Dendritic cell treated with granulocyte-macrophage colony-stimulating factor and Interleukin-4, amounts not matched to agents 40 ng/mL and 50 ng/mL, for 4 days (primary cell): ENCODE data around the gene RNF34.

Experiments
- H3K27ac Mint-ChIP-seq: one replicate; pipeline ENCODE4 v1.8.0; 2022; ENCODE audit warnings: mild to moderate bottlenecking, mixed read lengths
- H3K27me3 Mint-ChIP-seq: one replicate; pipeline ENCODE4 v1.8.0; 2022; ENCODE audit warnings: mild to moderate bottlenecking, mixed read lengths
- H3K36me3 Mint-ChIP-seq: one replicate; pipeline ENCODE4 v1.8.0; 2022; ENCODE audit warnings: low read depth, mixed read lengths
- H3K4me1 Mint-ChIP-seq: one replicate; pipeline ENCODE4 v1.8.0; 2022; ENCODE audit warnings: low read depth, mixed read lengths
- H3K4me3 Mint-ChIP-seq: one replicate; pipeline ENCODE4 v1.8.0; 2022; ENCODE audit warnings: mild to moderate bottlenecking, moderate library complexity, mixed read lengths
- H3K9me3 Mint-ChIP-seq: one replicate; pipeline ENCODE4 v1.8.0; 2022; ENCODE audit warnings: mixed read lengths
- intact Hi-C: fragments of 100-400 bp; cut with micrococcal nuclease; formaldehyde crosslinking; loops from one replicate; pipeline ENCODE4 v1.15.0; 2022

Gene RNF34

GRCh38 chr12:121452985-121453360, 53.1 kb downstream of the RNF34 start:
- Mint-ChIP-seq H3K9me3 (no peaks in the 10 kb centered on the region), H3K27me3 (no peaks in the 10 kb centered on the region), H3K4me3 (peak overlapping the region; percentile 13), H3K36me3 (peaks cover 64% of the 10 kb centered on the region), H3K27ac (peak overlapping the region; percentile 97), H3K4me1 (peaks cover 97% of the 10 kb centered on the region)
- intact Hi-C loops = loop anchor here (2.0 kb wide), 1 partner anchor 14 kb away; no protein-coding TSS in a partner anchor

- Mint-ChIP-seq H3K36me3 (peaks cover 59% of the 10 kb centered on the region), H3K4me1 (peaks cover 95% of the 10 kb centered on the region)
- intact Hi-C loops = loop anchor here (2.0 kb wide), 1 partner anchor 13 kb away; no protein-coding TSS in a partner anchor
Measured at GRCh38 chr12:121453629-121454028, 53.7 kb downstream of the RNF34 start.

GRCh38 chr12:121454921-121455320, 55.0 kb downstream of the RNF34 start:
- Mint-ChIP-seq H3K36me3 (peaks cover 47% of the 10 kb centered on the region), H3K27me3 (no peaks in the 10 kb centered on the region), H3K4me1 (peaks cover 95% of the 10 kb centered on the region), H3K27ac (peak overlapping the region; percentile 60), H3K4me3 (no peak overlapping the region), H3K9me3 (no peaks in the 10 kb centered on the region)
- intact Hi-C loops = no loop called here

More at GRCh38 chr12:121453629-121454028, 53.7 kb downstream of the RNF34 start:
- Mint-ChIP-seq H3K4me3 (no peak overlapping the region), H3K27me3 (no peaks in the 10 kb centered on the region), H3K27ac (peak overlapping the region; percentile 97), H3K9me3 (no peaks in the 10 kb centered on the region)

DNA sequence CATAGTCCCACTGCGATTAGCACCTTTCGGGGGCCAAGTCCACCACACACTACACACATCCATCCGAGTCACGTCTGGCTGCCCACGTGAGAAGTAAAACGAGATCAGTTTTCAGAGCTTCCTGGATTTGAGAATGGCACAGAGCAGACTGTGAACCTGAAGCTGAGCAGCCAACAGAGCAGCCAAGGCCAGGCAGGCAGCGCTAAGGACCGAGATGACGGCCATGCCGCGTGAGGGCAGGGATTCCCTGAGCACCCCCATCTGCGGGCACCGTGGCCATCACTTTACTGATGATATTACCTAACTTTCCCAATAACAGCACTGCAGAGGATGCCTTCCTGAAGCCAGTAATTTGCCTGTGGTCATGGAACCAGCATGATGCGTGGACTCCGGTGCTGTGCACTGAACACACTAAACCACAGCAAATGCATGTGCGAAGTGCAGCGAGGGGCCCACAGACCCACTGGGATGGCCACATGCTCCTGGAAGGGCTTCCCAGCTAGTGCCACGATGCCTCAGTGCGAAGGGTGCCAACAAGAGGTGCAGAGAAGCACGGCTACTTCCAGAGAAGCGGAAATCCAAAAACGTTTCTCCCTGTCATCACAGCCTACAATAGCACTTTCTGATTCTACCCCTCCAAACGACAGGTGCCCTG, 56.0 kb downstream of the RNF34 start:
- intact Hi-C loops = no loop called here
- Mint-ChIP-seq H3K4me1 (peaks cover 95% of the 10 kb centered on the region), H3K9me3 (no peaks in the 10 kb centered on the region), H3K27ac (peak overlapping the region; percentile 60), H3K4me3 (no peak overlapping the region), H3K27me3 (no peaks in the 10 kb centered on the region), H3K36me3 (peaks cover 47% of the 10 kb centered on the region)

DNA sequence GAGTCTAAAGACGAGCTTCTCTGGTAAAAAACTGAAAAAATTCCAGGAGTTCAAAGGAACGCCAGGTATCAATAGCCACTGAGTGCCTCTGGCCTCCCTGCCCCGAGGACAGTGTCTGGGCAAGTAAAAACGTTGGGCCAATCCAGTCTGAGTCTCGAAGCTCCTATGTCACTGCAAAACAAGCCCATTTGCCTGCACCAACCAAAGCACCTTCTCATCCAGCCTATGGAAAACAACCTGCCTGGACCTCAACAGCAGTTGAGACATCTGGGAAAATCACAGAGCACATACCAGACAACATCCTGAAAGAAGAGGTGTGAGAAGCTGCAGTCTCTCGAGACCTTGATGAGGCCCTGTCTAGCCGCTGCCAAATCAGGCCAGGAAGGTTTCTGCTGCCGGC, 56.6 kb downstream of the RNF34 start:
- Mint-ChIP-seq H3K27me3 (no peaks in the 10 kb centered on the region), H3K4me3 (no peak overlapping the region), H3K27ac (peak overlapping the region; percentile 60), H3K4me1 (peaks cover 95% of the 10 kb centered on the region), H3K9me3 (no peaks in the 10 kb centered on the region), H3K36me3 (peaks cover 53% of the 10 kb centered on the region)
- intact Hi-C loops = no loop called here

DNA sequence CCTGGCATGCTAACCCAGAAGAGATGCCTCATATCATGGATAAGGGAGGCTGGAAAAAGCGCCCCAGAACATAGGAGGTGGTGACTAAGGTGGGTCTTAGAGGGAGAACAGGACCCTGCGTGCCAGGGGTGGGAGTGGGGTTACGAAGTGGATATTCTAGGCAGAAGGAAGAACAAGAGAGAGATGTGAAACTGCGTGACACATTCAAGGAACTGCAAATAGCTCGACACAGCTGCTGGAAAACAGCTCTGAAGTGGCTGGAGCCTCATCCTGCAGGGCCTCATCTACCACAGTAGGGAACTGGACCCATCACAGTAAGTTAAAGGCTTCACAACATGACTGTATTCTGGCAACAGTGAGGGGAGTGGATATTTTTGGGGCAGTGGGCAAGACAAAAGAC, 61.1 kb downstream of the RNF34 start:
- Mint-ChIP-seq H3K27me3 (no peaks in the 10 kb centered on the region), H3K4me3 (peak overlapping the region; percentile 45), H3K9me3 (no peaks in the 10 kb centered on the region), H3K4me1 (peaks cover 89% of the 10 kb centered on the region), H3K36me3 (peaks cover 38% of the 10 kb centered on the region), H3K27ac (peak overlapping the region; percentile 87)
- intact Hi-C loops = no loop called here

GRCh38 chr12:121464331-121464730, 64.4 kb downstream of the RNF34 start:
- Mint-ChIP-seq H3K27ac (peak overlapping the region; percentile 91), H3K36me3 (peaks cover 34% of the 10 kb centered on the region), H3K9me3 (no peaks in the 10 kb centered on the region), H3K4me3 (no peak overlapping the region), H3K27me3 (no peaks in the 10 kb centered on the region), H3K4me1 (peaks cover 72% of the 10 kb centered on the region)
- intact Hi-C loops = no loop called here

- Mint-ChIP-seq H3K4me3 (peak overlapping the region; percentile 92), H3K27me3 (no peaks in the 10 kb centered on the region), H3K27ac (peak overlapping the region; percentile 91), H3K36me3 (peaks cover 31% of the 10 kb centered on the region), H3K4me1 (peaks cover 72% of the 10 kb centered on the region), H3K9me3 (no peaks in the 10 kb centered on the region)
- intact Hi-C loops = loop anchor here (2.0 kb wide), 1 partner anchor 13 kb away; no protein-coding TSS in a partner anchor
Measured at GRCh38 chr12:121465921-121466793, 66.2 kb downstream of the RNF34 start.

- Mint-ChIP-seq H3K36me3 (peaks cover 27% of the 10 kb centered on the region), H3K4me3 (peak overlapping the region; percentile 63), H3K27ac (peak overlapping the region; percentile 91), H3K4me1 (peaks cover 72% of the 10 kb centered on the region), H3K9me3 (no peaks in the 10 kb centered on the region), H3K27me3 (no peaks in the 10 kb centered on the region)
- intact Hi-C loops = loop anchor here (2.0 kb wide), 1 partner anchor 14 kb away; no protein-coding TSS in a partner anchor
Measured at GRCh38 chr12:121466794-121467637, 67.1 kb downstream of the RNF34 start.

DNA sequence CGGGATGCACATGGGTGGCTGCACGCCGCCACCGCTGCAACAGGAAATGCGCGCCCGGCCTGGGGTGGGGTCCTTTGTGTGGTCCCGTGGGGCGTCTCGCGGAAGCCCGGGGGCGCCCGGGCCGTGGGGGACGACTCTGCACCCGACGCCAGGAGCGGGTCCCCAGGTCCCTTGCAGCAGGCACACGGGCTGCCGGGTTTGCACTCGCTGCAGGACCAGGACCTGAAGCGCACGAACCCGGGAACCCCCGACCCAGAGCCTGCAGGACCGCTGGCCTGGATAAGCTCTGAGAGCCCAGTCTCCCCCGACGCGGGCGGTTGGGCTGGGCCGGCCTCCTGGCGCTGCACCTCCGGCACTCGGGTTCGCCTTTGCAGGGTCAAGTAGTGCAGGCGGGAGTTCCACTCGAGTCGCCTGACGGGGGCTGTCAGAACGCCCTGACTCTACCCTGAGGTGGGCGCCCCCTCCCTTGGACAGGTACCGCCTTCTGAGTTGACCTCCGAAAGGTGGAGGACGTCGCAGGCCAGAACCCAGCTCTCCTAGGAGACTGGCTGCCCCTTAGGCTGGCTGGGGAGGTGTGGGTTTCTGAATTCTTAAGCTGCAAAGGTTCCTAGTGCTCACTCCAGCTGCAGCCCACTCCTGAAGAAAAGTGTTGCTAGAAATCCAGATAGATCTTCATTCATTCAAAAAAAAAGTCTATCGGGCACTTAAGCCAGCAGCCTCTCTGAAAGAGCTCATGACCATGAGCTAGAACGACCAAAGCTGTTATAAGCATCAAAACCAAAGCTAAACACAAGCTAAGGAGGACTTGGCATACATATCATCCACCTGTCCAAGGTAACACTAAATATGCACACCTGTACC, 68.0 kb downstream of the RNF34 start:
- peak overlapping the region; percentile 34 for H3K4me3 Mint-ChIP-seq
- intact Hi-C loops = loop anchor here (2.0 kb wide), 1 partner anchor 15 kb away; no protein-coding TSS in a partner anchor
- H3K27me3 Mint-ChIP-seq = no peaks in the 10 kb centered on the region
- peaks cover 70% of the 10 kb centered on the region for H3K4me1 Mint-ChIP-seq
- H3K9me3 Mint-ChIP-seq = no peaks in the 10 kb centered on the region
- H3K27ac Mint-ChIP-seq = no peak overlapping the region
- H3K36me3 Mint-ChIP-seq = peaks cover 28% of the 10 kb centered on the region

- Mint-ChIP-seq H3K27ac (no peak overlapping the region), H3K36me3 (peaks cover 33% of the 10 kb centered on the region), H3K9me3 (no peaks in the 10 kb centered on the region), H3K4me1 (peaks cover 73% of the 10 kb centered on the region), H3K4me3 (no peak overlapping the region), H3K27me3 (no peaks in the 10 kb centered on the region)
- intact Hi-C loops = no loop called here
Measured at GRCh38 chr12:121468499-121468801, 68.5 kb downstream of the RNF34 start.

DNA sequence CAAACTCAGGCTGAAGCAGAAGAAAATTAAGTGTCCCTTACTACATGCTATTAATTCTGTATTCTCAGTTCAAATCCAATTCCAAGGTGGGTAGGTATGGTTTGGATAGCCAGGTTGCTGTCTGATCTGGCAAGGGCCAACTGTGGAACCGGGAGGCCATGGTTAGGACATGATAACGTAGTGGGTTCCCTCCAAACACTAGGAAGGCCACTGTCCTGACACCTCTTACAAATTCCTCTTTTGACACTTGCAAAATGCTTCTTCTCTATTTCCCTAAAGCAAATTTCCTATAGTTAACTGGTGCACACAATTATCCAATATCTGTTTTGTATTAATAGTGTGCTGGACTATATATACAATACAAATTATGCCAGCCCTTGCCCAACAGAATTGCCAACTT, 70.8 kb downstream of the RNF34 start:
- peak overlapping the region; percentile 19 for H3K27ac Mint-ChIP-seq
- no peak overlapping the region for H3K4me3 Mint-ChIP-seq
- intact Hi-C loops = no loop called here
- peaks cover 50% of the 10 kb centered on the region for H3K4me1 Mint-ChIP-seq
- peaks cover 34% of the 10 kb centered on the region for H3K36me3 Mint-ChIP-seq
- H3K9me3 Mint-ChIP-seq = no peaks in the 10 kb centered on the region
- H3K27me3 Mint-ChIP-seq = no peaks in the 10 kb centered on the region
